Urinary bladder (tissue), 4 donors: ENCODE results near the gene DOCK4. TPM values are rescaled to one million over a fixed set of nuclear protein-coding genes. Genes with fewer than 3 reads are reported as not detected.

Source experiments
- DNase-seq: peaks from one replicate; pipeline ENCODE4 v3.0.0-alpha.2; 2015; ENCODE audit errors: extremely low spot score
- H3K27ac ChIP-seq: one replicate; pipeline ENCODE4 v1.5.1; 2013; ENCODE audit warnings: low read depth, mild to moderate bottlenecking, moderate library complexity
- H3K36me3 ChIP-seq: one replicate; pipeline ENCODE4 v1.6.1; 2013; ENCODE audit warnings: mild to moderate bottlenecking, moderate library complexity; ENCODE audit not compliant: insufficient read depth
- H3K4me1 ChIP-seq: one replicate; pipeline ENCODE4 v1.6.1; 2013; ENCODE audit warnings: mild to moderate bottlenecking, moderate library complexity; ENCODE audit not compliant: insufficient read depth
- H3K4me3 ChIP-seq: one replicate; pipeline ENCODE4 v1.5.1; 2013; ENCODE audit warnings: low read depth, low read length
- WGBS: extraction: QIAGEN DNeasy Blood & Tissue Kit; methylation state at CpG from one replicate; pipeline ENCODE4 v1.1.7; 2013; 5-methylcytosine and 5-hydroxymethylcytosine counted together
- polyA plus RNA-seq: library from polyadenylated mRNA; stranded (reverse); fragments of 200-250 nt; gene quantifications from one replicate; pipeline ENCODE4 v1.2.3, GENCODE V29; 2013
- total RNA-seq: library from RNA; depleted of rRNA; stranded (reverse); fragments of >200 nt; gene quantifications from one replicate; pipeline ENCODE4 v1.2.3, GENCODE V29; 2014
- donor health status: healthy with polysubstance abuse.
- donor health status: healthy.

DOCK4 gene
- total and polyA plus RNA-seq, 2 donors: 5.9 to 46.5 TPM

GRCh38 chr7:111813306-111813705, 392.9 kb downstream of the DOCK4 start:
- no peak for DNase-seq
- Histone ChIP-seq H3K4me3 (no peak overlapping the region), H3K27ac (no peak overlapping the region), H3K4me1 (no peaks in the 10 kb centered on the region), H3K36me3 (no peaks in the 10 kb centered on the region)
- WGBS: 95% methylated on average over 4 of the region's 4 CpGs

DNA sequence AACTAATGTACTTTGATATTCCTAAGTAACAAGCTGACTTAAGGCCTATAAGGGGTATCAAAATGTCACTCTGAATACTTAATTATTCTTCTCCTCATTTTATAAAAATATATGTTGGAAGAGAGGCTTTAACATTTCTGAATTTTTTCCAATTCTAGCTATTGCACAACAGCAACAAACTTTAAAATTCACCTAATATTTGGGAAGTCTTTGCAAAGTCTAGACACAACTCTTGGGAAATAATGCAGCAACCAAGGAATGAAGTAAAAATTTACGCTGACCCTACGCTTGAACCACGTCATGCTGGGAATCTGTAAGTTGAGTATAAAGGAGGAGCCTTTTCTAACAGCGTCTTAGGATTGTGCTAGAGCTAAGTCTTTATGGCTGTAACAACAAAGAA, 400.0 kb downstream of the DOCK4 start:
- no peak overlapping the region for H3K27ac ChIP-seq
- no peak overlapping the region for H3K4me3 ChIP-seq
- H3K4me1 ChIP-seq: no peaks in the 10 kb centered on the region
- H3K36me3 ChIP-seq: no peaks in the 10 kb centered on the region
- 94% methylated on average over 4 of the region's 4 CpGs for WGBS
- DNase-seq: no peak

- no peak overlapping the region for H3K27ac ChIP-seq
These were observed 403.0 kb downstream of the DOCK4 start for GRCh38 chr7:111803015-111803758.

DNA sequence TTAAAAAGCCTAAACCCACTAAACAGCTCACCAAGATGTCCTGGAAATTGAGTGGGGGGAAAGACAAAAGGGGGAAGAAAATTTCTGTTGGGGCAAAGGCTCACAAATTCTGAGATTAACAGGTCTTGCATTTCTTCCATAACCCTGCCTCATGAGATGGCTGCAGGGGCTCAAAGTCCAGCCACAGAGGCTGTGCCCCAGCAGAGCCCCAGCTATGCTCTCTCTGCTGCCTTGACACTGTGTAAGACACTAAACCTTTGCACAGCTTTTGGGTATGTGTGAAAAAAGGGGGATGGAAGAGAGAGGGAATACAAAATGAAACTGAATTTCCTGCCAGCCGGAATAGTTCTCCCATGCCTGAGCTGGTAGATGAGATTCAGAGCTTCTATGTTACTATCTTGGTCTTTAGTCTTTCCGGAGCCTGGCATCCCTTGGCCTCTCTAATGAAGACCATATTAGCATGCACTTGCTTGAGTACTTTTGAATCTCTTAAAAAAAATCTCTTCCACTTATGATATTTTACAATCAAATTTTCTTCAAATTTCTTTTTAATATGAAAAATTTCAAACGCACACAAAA, 403.9 kb downstream of the DOCK4 start:
- H3K36me3 ChIP-seq: no peaks in the 10 kb centered on the region
- DNase-seq: no peak
- H3K4me3 ChIP-seq: no peak overlapping the region
- no peaks in the 10 kb centered on the region for H3K4me1 ChIP-seq
- WGBS: 77% methylated on average over 3 of the region's 3 CpGs
- H3K27ac ChIP-seq: no peak overlapping the region

More at GRCh38 chr7:111803015-111803758, 403.0 kb downstream of the DOCK4 start:
- no peaks in the 10 kb centered on the region for H3K36me3 ChIP-seq
- H3K4me3 ChIP-seq: no peak overlapping the region
- no peaks in the 10 kb centered on the region for H3K4me1 ChIP-seq
- DNase-seq: no peak
- 81% methylated on average over 3 of the region's 3 CpGs for WGBS

DNA sequence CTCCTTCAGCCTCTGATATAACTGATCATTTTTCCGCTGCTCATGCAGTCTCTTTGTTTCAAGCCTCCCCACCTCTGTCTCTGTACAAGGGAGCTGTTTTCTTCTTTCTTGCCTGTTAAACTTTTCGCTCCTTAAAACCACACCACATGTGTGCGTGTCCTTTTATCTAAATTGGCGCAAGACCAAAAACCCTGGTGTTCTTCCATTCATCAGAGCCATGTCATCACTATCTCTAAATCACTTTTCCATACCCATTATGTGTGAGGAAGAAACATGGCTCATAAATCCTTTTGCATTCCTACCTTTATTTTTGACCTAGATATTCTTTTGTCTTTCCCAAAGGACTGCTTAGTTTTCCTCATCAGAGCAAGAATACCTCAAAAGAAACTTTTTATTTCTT, 404.9 kb downstream of the DOCK4 start:
- H3K36me3 ChIP-seq: no peaks in the 10 kb centered on the region
- H3K4me3 ChIP-seq: no peak overlapping the region
- no peaks in the 10 kb centered on the region for H3K4me1 ChIP-seq
- no peak overlapping the region for H3K27ac ChIP-seq
- 84% methylated on average over 4 of the region's 4 CpGs for WGBS
- DNase-seq: no peak

DNA sequence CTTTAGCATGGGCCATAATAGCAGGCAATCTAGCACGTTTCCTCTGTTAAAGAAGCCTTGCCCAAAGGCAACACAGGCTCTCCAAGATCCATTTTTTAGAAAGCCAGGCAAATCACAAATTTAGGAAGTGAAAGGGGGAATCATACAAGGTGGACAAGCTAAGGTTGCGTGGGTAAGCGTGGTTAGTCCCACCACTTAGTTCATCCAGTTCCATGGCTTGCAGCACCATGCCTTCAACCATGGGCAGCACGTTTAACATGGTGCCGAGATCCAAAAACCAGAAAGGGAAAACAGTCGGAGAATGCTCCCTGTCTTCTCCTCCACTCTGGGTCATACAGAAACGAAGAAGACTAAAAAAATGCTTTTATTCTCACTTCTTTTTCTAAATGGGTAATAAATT, 409.5 kb downstream of the DOCK4 start:
- no peak for DNase-seq
- WGBS: 89% methylated on average over 7 of the region's 7 CpGs
- H3K4me1 ChIP-seq: no peaks in the 10 kb centered on the region
- no peak overlapping the region for H3K4me3 ChIP-seq
- no peak overlapping the region for H3K27ac ChIP-seq
- H3K36me3 ChIP-seq: no peaks in the 10 kb centered on the region

DNA sequence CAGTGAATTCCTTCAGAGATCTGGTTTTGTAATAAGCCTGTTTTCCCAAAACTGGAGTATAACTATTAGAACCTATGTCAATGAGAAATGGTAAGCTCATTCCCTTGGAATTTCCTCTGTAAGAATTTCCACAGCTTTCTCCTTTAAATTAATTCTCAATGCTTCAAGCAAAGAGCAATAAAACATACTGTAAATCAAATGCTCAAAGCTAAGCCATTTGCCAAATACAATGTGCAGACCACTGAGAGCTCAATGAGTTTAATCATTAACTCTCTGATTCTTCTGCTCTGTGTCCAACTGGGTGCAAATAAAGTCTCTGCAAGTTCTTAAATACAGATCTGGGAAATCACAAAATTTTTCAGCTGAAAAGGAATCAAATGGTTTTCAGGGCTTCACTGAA, 416.3 kb downstream of the DOCK4 start:
- H3K27ac ChIP-seq: no peak overlapping the region
- H3K4me1 ChIP-seq: no peaks in the 10 kb centered on the region
- no peak overlapping the region for H3K4me3 ChIP-seq
- no peak for DNase-seq
- no peaks in the 10 kb centered on the region for H3K36me3 ChIP-seq

- 68% methylated on average over 1 of the region's 1 CpG for WGBS
- Histone ChIP-seq H3K4me3 (no peak overlapping the region), H3K4me1 (no peaks in the 10 kb centered on the region), H3K27ac (no peak overlapping the region), H3K36me3 (no peaks in the 10 kb centered on the region)
- DNase-seq: no peak
These were observed 417.2 kb downstream of the DOCK4 start for GRCh38 chr7:111789048-111789320.

- Histone ChIP-seq H3K36me3 (no peaks in the 10 kb centered on the region), H3K4me3 (no peak overlapping the region)
These were observed 417.7 kb downstream of the DOCK4 start for GRCh38 chr7:111788286-111789047.

GRCh38 chr7:111787741-111788140, 418.5 kb downstream of the DOCK4 start:
- H3K4me1 ChIP-seq: no peaks in the 10 kb centered on the region
- whole genome bisulfite sequencing: 80% methylated on average over 2 of the region's 2 CpGs
- H3K27ac ChIP-seq: no peak overlapping the region
- no peak for DNase-seq
- H3K36me3 ChIP-seq: no peaks in the 10 kb centered on the region
- no peak overlapping the region for H3K4me3 ChIP-seq

More at GRCh38 chr7:111788286-111789047, 417.7 kb downstream of the DOCK4 start:
- WGBS: 44% methylated on average over 9 of the region's 9 CpGs
- Histone ChIP-seq H3K27ac (no peak overlapping the region), H3K4me1 (no peaks in the 10 kb centered on the region)
- DNase-seq: no peak

GRCh38 chr7:111787099-111787498, 419.1 kb downstream of the DOCK4 start:
- no peak for DNase-seq
- Histone ChIP-seq H3K27ac (no peak overlapping the region), H3K4me3 (no peak overlapping the region), H3K4me1 (no peaks in the 10 kb centered on the region), H3K36me3 (no peaks in the 10 kb centered on the region)

GRCh38 chr7:111785076-111785475, 421.1 kb downstream of the DOCK4 start:
- Histone ChIP-seq H3K4me1 (no peaks in the 10 kb centered on the region), H3K36me3 (no peaks in the 10 kb centered on the region), H3K4me3 (no peak overlapping the region), H3K27ac (no peak overlapping the region)
- 93% methylated on average over 3 of the region's 3 CpGs for WGBS
- no peak for DNase-seq

DNA sequence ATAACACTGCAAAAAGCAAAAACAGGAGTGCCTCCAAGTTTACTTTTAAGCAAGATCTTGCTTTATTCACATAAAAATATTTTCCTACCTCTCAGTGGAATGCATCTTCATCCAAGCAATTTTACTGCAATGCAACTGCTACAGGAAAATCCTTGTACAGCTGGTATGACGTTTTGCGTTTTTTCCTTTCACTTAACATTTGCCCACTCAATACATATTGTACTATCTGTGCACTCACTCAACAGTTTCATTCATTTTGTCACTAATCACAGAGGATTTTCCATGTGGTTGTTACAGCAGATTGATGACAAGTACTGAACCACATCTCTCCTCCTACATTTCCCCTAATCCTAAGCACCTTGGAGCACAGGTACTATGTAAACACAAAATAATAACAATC, 421.9 kb downstream of the DOCK4 start:
- Histone ChIP-seq H3K27ac (no peak overlapping the region), H3K4me1 (no peaks in the 10 kb centered on the region), H3K4me3 (no peak overlapping the region), H3K36me3 (no peaks in the 10 kb centered on the region)
- 72% methylated on average over 2 of the region's 2 CpGs for WGBS
- no peak for DNase-seq

DNA sequence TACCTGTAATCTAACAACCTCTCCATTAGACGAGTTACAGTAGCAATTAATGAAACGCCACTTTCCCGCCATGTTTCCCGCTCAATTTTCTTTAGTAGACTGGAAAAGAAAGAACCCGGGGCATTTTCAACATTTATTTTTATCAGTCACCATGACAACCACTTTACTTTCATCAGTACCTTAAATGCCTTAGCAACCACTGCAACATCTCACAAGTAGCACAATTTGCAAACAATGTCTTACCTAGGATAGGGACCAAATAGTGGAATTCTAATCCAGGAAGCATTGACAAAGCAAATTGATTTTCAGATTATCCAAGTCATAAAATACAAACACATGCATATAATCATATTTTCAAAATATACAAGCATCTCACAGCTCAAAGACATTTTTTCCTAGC, 422.3 kb downstream of the DOCK4 start:
- DNase-seq: no peak
- WGBS: 92% methylated on average over 5 of the region's 5 CpGs
- no peak overlapping the region for H3K4me3 ChIP-seq
- H3K4me1 ChIP-seq: no peaks in the 10 kb centered on the region
- no peaks in the 10 kb centered on the region for H3K36me3 ChIP-seq
- no peak overlapping the region for H3K27ac ChIP-seq
